Prostate gland (tissue), 2 donors: ENCODE results near the gene SCUBE1. TPM values are rescaled to one million over a fixed set of nuclear protein-coding genes. Genes with fewer than 3 reads are reported as not detected.
A peak's percentile ranks its signal among the peaks of the same experiment; 100 is the strongest.

Experiments
- DNase-seq: peaks from one replicate; pipeline ENCODE4 v3.0.0-alpha.2; 2019; ENCODE audit warnings: low spot score
- H3K27ac ChIP-seq, 2 donors: fragments of 200-600 bp; sonication (generic); 2 replicates each; pipeline ENCODE4 v1.5.1; 2017 to 2019
- H3K27me3 ChIP-seq: fragments of 200-600 bp; sonication (generic); replicated peaks from 2 replicates; pipeline ENCODE4 v1.5.1; 2019; ENCODE audit not compliant: insufficient read depth
- H3K36me3 ChIP-seq, 2 donors: fragments of 200-600 bp; sonication (generic); 1 replicate in 1 of 2; 2 replicates in 1 of 2; pipeline versions ENCODE4 v1.5.1 to v1.8.1; 2017 to 2019
- H3K4me1 ChIP-seq: fragments of 200-600 bp; sonication (generic); replicated peaks from 2 replicates; pipeline ENCODE4 v1.5.1; 2019
- H3K4me3 ChIP-seq, 2 donors: fragments of 200-600 bp; sonication (generic); 2 replicates each; pipeline ENCODE4 v1.5.1; 2017 to 2019
- H3K9me3 ChIP-seq: fragments of 200-600 bp; sonication (generic); 2 replicates; pipeline ENCODE4 v1.5.1; 2017
- POLR2A ChIP-seq: fragments of 450-650 bp; IDR thresholded peaks from one replicate; pipeline ENCODE4 v1.6.1; 2016; ENCODE audit warnings: antibody characterized with exemption, mild to moderate bottlenecking
- POLR2AphosphoS5 ChIP-seq: sonication (generic); formaldehyde crosslinking; IDR thresholded peaks from one replicate; pipeline ENCODE4 v1.6.1; 2017; ENCODE audit warnings: antibody characterized with exemption
- WGBS: methylation state at CpG from one replicate; pipeline ENCODE4 v1.1.5; 2018; 5-methylcytosine and 5-hydroxymethylcytosine counted together
- intact Hi-C: fragments of 100-400 bp; cut with DNase I; formaldehyde crosslinking; loops from one replicate; pipeline ENCODE4 v1.14.2; 2022
- total RNA-seq, 2 donors: library from RNA; depleted of rRNA; stranded (reverse); fragments of >200 nt; gene quantifications; one replicate each; pipeline ENCODE4 v1.1.0, GENCODE V29; 2016
- TF ChIP-seq, protein P1 (sequence below), 4 experiments: fragments of 200-600 bp in 2 of 4; fragments of 450-650 bp in 2 of 4; sonication (generic) in 2 of 4; IDR thresholded peaks; 1 replicate in 3 of 4; 2 replicates in 1 of 4; pipeline ENCODE4 v1.5.1; 2016 to 2019; ENCODE audit warnings: antibody characterized with exemption in 4 of 4, mild to moderate bottlenecking in 2 of 4, moderate library complexity in 2 of 4

The SCUBE1 gene
- total RNA-seq, 2 donors from 2014 or later = 0.68 to 23.5 TPM

DNA sequence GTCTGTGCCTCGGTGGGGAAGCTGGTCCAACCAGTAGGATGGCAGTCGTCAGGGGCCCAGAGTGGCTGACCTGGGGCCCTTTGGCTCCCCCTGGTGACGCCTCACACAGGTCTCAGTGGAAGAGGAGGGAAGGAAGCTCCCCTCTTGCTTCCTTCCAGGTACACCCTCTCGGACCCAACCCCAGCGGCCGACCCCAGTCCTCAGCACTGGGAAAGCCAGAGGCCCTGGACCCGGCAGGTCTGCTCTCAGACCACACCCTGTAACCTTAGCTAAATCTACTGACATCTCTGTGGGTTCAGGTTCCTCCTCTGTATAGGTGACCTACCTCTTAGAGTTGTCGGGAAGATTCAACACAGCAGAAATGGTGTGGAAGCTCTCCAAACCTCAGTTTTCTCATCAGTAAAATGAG, 3.4 kb upstream of the SCUBE1 start:
- intact Hi-C loops = no loop called here
- Histone ChIP-seq H3K27ac (no peak overlapping the region), H3K4me1 (no peaks in the 10 kb centered on the region), H3K4me3 (no peak overlapping the region), H3K9me3 (no peaks in the 10 kb centered on the region), H3K36me3 (no peaks in the 10 kb centered on the region), H3K27me3 (peaks cover 10% of the 10 kb centered on the region)
- TF ChIP-seq POLR2A (no peak), POLR2AphosphoS5 (no peak)
- TF ChIP-seq, protein P1, sequence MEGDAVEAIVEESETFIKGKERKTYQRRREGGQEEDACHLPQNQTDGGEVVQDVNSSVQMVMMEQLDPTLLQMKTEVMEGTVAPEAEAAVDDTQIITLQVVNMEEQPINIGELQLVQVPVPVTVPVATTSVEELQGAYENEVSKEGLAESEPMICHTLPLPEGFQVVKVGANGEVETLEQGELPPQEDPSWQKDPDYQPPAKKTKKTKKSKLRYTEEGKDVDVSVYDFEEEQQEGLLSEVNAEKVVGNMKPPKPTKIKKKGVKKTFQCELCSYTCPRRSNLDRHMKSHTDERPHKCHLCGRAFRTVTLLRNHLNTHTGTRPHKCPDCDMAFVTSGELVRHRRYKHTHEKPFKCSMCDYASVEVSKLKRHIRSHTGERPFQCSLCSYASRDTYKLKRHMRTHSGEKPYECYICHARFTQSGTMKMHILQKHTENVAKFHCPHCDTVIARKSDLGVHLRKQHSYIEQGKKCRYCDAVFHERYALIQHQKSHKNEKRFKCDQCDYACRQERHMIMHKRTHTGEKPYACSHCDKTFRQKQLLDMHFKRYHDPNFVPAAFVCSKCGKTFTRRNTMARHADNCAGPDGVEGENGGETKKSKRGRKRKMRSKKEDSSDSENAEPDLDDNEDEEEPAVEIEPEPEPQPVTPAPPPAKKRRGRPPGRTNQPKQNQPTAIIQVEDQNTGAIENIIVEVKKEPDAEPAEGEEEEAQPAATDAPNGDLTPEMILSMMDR (IDR thresholded peaks at IDR 0.05) = peak; percentile 35 to 74 (median 70)
- peak; percentile 57 for DNase-seq
- WGBS = 25% methylated on average over 8 of the region's 8 CpGs

DNA sequence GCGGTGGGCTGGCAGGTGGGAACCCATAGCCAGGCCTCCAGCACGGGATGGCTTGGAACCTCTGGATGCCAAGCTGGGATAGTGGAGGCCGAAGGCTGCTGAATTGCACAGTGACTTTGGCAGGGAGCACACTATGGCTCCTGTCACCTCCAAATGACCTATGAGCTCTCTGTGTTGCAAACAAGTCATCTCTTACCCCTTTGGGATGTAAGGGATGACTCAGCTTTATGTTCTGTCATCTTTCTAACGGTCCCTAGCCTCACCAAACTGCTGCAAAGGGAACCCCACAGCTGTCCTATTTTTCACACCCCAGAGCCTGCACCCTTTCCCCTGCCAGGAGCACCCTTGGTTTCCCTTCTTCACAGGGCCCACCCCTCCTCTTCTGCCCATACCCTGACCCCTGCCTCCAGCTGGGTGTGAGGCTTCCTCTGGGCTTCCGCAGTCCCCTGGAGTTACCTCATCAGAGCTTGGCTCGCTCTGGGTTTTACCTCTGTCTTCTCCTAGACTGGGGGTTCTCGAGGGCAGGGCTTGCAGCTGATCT, 2.7 kb upstream of the SCUBE1 start:
- Histone ChIP-seq H3K9me3 (no peaks in the 10 kb centered on the region), H3K27ac (no peak overlapping the region), H3K36me3 (no peaks in the 10 kb centered on the region), H3K4me3 (no peak overlapping the region), H3K27me3 (peaks cover 10% of the 10 kb centered on the region), H3K4me1 (no peaks in the 10 kb centered on the region)
- no peak for TF ChIP-seq POLR2A
- 72% methylated on average over 6 of the region's 7 CpGs for WGBS
- intact Hi-C loops = loop anchor here (1.0 kb wide), 1 partner anchor 72 kb away; no protein-coding TSS in a partner anchor
- no peak for DNase-seq

DNA sequence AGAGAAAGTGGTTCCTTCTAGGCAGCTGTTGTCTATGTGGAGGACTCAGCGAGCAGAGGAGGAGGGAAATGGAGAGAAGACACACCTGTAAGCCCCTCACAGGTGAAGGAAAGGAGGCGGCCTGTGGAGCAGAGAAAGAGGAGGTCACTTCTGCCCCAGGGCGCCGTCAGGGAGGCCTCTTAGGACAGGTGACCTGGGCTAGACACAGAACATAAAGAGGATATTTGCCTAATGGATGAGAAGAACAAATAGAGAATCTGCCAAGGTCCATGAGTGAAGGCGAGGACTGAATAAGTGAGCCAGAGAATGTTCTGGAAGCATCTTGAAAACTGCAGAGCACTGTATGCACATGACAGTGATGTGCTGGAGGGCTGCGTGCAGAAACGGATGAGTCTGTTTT, 2.2 kb upstream of the SCUBE1 start:
- no peaks in the 10 kb centered on the region for H3K9me3 ChIP-seq
- 86% methylated on average over 7 of the region's 7 CpGs for WGBS
- H3K27ac ChIP-seq = no peak overlapping the region
- intact Hi-C loops = loop anchor here (1.0 kb wide), 1 partner anchor 71 kb away; no protein-coding TSS in a partner anchor
- no peak for DNase-seq
- no peak for TF ChIP-seq POLR2A
- TF ChIP-seq, protein P1 (IDR thresholded peaks at IDR 0.05) = no peak
- TF ChIP-seq POLR2AphosphoS5 = no peak
- H3K36me3 ChIP-seq = no peaks in the 10 kb centered on the region
- H3K4me1 ChIP-seq = no peaks in the 10 kb centered on the region
- H3K4me3 ChIP-seq = no peak overlapping the region
- peaks cover 10% of the 10 kb centered on the region for H3K27me3 ChIP-seq

DNA sequence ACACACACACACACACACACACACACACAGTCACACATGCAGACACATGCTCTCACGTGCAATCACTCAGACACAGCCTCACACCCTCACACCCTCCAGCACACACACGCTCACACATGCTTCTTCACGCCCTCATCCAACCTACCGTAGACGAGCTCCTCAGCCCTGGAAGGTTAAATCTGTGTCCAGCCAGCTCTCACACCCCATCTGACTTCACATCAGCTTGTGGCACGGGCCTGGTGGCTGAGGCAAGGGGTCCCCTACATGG, 1.3 kb upstream of the SCUBE1 start:
- no peak for DNase-seq
- no peaks in the 10 kb centered on the region for H3K4me1 ChIP-seq
- H3K36me3 ChIP-seq = no peaks in the 10 kb centered on the region
- H3K27me3 ChIP-seq = peaks cover 10% of the 10 kb centered on the region
- H3K4me3 ChIP-seq = no peak overlapping the region
- intact Hi-C loops = no loop called here
- no peak overlapping the region for H3K27ac ChIP-seq
- 93% methylated on average over 6 of the region's 6 CpGs for WGBS
- no peak for TF ChIP-seq POLR2A
- TF ChIP-seq, protein P1 (IDR thresholded peaks at IDR 0.05) = no peak
- no peaks in the 10 kb centered on the region for H3K9me3 ChIP-seq

DNA sequence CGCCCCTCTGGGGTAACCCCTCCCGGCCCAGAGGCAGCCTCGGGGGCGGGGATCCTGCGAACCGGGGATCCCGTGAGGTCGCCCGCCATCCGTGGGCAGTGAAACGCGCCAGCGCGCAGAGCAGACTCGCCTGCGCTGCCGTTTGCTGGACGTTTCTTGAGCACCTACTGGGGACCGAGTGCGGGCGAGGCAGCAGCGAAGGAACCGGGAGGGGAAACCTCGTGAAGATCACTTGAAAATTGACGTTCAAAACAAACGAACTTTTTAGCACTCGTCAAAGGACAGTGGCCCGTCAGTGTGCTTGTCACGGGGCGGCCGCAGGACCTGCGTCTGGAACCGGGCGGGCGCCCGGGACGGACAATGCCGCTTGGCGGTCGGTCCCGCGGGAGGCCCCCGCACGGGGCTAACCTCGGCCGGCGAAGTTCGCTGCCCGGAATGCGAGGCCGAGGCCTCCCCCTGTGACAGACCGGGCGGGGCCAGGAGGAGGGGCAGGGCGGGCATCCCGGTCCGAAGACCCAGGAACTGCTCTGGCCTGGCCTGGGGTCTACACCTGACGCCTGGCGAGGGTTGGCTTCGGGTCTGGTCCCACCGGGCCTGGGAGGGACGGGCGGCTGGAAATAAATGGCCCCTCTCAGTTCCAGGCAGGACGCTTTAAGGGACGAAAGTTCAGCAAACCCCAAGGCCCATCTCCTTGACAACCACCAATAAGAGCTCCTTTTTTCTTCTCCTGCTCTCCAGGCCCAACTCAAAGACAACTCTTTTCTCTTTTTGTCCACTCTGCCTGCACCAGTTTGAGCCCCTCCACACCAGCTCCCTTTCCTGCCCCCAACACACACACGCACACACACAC, 723 bp upstream of the SCUBE1 start:
- intact Hi-C loops = no loop called here
- H3K4me1 ChIP-seq = no peaks in the 10 kb centered on the region
- no peaks in the 10 kb centered on the region for H3K9me3 ChIP-seq
- no peak for DNase-seq
- TF ChIP-seq POLR2AphosphoS5 (no peak), POLR2A (no peak)
- TF ChIP-seq, protein P1 (IDR thresholded peaks at IDR 0.05) = no peak
- 15% methylated on average over 43 of the region's 65 CpGs for WGBS
- H3K4me3 ChIP-seq = peak overlapping the region in 1 of 2 donors; percentile 22
- peaks cover 10% of the 10 kb centered on the region for H3K27me3 ChIP-seq
- no peak overlapping the region for H3K27ac ChIP-seq
- no peaks in the 10 kb centered on the region for H3K36me3 ChIP-seq
